NCI-H82 (cell line): ENCODE data around the gene FRYL.
"Not testable (repeated sequence)": the region's sequence is repeated elsewhere in the genome, so short reads cannot be mapped to it uniquely, and the experiment has no call there.

Experiments
- DNase-seq: peaks from one replicate; lab custom pipeline; 2025; lab: John Stamatoyannopoulos, UW

The FRYL gene

GRCh38 chr4:48746608-48747362 lies 33.3 kb downstream of the FRYL start:
- no peak for DNase-seq

- not testable (repeated sequence) for DNase-seq
Observed at GRCh38 chr4:48745223-48745622, 34.9 kb downstream of the FRYL start.

DNA sequence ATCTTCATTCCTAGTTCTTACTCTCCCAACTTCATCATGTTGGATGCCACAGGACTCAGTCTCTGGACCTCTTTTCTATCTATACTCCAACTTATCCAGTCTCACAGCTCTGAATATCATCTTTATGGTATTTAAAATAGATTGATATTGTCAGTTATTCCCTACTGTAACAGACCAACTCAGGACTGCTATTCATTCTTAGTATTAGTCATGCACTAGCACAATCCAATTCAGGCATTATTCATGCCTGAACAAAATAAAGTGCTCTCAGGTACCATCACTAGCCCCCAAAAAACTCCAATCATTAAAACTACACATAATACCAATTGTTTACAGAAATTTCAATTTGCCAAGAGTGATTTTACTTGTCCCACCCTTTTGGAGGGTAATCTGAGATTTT lies 37.7 kb downstream of the FRYL start:
- DNase-seq, result no peak

DNA sequence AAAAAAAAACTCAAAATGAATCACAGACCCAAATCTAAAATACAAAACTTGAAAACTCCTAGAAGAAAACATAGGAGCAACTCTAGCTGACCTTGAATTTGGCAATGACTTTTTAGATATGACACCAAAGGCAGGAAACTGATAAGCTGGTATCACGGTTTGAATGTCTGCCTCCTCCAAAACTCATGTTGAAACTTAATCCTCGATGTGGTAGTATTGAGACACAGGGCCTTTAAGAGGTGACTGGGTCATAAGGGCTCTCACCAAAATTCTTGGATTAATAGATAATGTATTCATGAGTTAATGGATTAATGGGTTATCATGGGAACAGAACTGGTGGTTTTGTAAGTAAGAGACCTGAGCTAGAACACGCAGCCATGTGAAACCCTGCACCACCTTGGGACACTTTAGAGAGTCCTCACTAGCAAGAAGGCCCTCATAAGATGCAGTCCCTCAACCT lies 40.5 kb downstream of the FRYL start:
- no peak for DNase-seq

- DNase-seq, result no peak
Observed at GRCh38 chr4:48738856-48739255, 41.2 kb downstream of the FRYL start.

DNA sequence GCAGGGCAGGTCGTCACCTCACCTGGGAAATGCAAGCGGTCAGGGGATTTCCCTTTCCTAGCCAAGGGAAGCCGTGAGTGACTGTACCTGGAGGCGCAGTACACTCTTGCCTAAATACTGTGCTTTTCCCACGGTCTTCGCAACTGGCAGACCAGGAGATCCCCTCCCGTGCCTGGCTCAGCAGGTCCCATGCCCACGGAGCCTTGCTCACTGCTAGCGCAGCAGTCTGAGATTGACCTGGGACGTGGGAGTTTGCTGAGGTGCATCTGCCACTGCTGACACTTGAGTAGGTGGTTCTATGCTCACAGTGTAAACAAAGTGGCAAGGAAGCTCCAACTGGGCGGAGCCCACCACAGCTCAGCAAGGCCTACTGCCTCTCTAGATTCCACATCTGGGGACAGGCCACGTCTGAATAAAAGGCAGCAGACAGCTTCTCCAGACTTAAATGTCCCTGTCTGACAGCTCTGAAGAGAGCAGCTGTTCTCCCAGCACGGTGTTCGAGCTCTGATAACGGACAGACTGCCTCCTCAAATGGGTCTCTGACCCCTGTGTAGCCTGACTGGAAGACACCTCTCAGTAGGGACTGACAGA lies 51.1 kb downstream of the FRYL start:
- not testable (repeated sequence) for DNase-seq

DNA sequence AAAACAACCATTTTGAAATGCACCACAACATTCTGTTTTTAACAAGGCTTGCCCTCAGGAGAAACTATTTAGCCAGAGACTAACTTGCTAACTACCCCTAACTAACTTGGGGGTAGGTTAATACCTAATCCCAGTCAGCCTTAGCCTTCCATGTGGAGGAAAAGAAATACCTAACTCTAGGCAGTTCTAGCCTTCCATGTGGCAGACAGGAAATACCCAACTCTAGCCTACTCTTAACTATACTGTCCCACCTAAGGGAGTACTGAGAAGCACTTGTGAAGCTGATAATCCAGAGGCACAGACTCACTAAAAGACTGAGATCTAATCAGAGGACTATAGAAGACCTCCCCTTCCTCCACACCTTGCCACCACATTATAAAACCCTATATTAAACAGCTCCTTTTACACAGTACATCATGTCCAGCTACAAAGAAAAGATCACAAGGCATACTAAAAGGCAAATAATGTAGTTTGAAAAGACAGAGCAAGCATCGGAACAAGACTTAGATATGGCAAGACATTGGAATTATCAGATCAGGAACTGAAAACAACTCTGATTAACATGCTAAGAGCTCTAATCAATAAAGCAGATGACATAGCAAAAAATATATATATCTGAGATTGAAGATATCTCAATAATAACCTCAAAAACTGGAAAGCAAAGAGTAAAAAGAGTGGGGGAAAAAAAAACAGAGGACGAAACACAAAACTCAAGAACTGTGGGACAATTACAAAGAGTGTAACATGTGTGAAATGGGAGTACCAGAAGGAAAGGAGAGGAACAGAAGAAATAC lies 52.2 kb downstream of the FRYL start:
- no peak for DNase-seq

GRCh38 chr4:48725414-48725813 lies 54.7 kb downstream of the FRYL start:
- no peak for DNase-seq

GRCh38 chr4:48722509-48723446 lies 57.3 kb downstream of the FRYL start:
- no peak for DNase-seq

GRCh38 chr4:48720459-48720858 lies 59.6 kb downstream of the FRYL start:
- DNase-seq, result no peak

DNA sequence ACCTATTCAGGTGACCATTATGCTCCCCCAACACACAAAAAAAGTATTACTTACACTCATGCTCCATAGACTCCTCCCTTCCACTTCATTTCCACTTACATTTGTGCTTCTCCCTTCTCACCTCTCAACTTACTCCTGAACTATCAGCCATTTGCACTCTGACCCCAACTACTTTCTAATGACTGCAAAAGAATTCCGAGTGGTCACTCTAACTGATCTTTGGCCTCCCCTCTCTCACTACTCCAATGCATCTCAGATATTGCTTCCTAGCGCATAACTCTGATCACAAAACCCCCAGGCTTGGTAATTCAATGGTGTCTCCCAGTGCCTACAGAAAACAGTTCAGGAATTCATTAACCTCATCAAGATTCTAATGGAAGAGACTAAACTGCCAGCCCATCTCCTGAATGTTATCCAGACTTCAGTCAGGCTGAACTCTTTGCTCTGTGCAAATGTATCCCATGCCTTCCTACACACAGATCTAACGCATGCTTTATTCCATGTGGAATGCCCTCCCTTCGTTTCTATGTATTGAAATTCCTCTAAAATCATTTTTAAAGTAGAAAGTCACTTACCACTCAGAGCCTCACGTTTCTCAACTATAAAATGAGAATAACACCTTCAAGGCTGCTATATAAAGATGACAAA lies 61.1 kb downstream of the FRYL start:
- no peak for DNase-seq

- DNase-seq, result not testable (repeated sequence)
Observed at GRCh38 chr4:48716285-48716684, 63.8 kb downstream of the FRYL start.

DNA sequence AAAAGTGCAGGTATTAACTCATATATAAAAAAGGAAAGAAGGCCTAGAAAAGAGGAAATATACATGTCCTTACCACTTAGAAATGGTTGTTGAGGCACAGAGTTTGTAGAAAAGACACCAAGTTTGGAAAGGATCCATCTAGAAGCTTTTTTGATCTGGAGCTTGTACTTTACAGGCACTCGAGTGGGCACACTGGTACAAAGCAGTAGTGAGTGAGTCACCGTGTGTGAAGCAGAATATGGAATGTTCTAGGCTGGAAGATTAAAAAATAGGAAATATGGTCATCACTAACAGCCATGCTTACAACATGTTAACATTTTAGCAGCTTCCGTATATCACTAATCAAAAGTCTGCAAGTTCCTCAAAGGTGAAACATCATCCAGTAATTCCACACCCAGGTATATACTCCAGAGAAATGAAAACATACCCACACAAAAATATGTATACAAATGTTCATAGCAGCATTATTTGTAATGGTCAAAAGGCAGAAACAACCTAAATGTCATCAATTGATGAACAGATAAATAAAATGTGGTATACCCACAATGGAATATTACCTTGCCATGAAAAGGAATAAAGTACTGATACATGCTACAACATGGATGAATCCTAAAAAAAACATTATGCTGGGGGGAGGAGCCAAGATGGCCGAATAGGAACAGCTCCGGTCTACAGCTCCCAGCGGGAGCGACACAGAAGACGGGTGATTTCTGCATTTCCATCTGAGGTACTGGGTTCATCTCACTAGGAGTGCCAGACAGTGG lies 69.5 kb downstream of the FRYL start:
- no peak for DNase-seq

DNA sequence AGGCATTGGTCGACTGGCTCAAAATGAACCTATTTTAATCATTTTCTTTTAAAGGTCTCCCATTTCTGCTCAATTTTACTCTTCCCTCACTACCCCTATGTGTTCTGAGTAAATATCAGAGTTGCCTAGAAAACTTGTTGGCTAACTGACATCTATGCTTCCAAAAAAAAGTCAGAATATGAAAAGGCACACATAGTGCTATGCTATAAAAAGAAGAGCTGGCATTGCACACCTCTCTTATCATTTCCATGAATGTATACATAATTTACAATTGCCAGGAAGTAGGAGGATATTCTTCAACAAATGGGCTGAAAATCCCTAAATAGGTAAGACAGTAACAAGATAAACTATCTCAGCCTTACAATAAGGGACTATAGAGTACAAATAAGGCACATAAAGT lies 70.2 kb downstream of the FRYL start:
- no peak for DNase-seq

- DNase-seq, result no peak
Observed at GRCh38 chr4:48708610-48709009, 71.5 kb downstream of the FRYL start.

GRCh38 chr4:48706736-48707135 lies 73.3 kb downstream of the FRYL start:
- no peak for DNase-seq

DNA sequence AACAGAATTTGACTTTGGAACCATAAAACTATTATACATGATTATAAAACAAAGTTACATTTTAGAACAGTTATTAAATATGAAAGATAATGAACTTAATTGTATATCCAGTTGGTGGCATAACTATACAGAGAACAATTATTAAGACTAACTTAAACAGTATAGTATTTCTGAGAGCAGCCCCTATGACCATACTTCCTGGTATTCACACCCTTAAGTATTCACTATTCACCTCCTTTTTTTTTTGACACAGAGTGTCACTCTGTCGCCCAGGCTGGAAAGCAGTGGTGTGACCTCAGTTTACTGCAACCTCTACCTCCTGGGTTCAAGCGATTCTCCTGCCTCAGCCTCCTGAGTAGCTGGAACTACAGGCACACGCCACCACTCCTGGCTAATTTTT lies 74.5 kb downstream of the FRYL start:
- DNase-seq, result no peak

- DNase-seq, result no peak
Observed at GRCh38 chr4:48704091-48704802, 75.8 kb downstream of the FRYL start.

- no peak for DNase-seq
Observed at GRCh38 chr4:48699475-48699874, 80.6 kb downstream of the FRYL start.
